Lower lobe of right lung (tissue), 2 donors: ENCODE results near the gene ARHGEF28. TPM values are rescaled to one million over a fixed set of nuclear protein-coding genes. Genes with fewer than 3 reads are reported as not detected.

Experiments
- ATAC-seq, 2 donors: fragments of 200-7000 bp; cut with Tn5 transposase; one replicate each; pipeline ENCODE4 v1.9.1; 2020 to 2022; ENCODE audit warnings: mild to moderate bottlenecking in 2 of 2, moderate library complexity in 2 of 2
- DNase-seq: peaks from one replicate; pipeline ENCODE4 v3.0.0-alpha.2; 2020
- H3K27ac ChIP-seq: fragments of 200-600 bp; one replicate; pipeline ENCODE4 v1.8.0; 2022
- H3K27me3 ChIP-seq: fragments of 200-600 bp; one replicate; pipeline ENCODE4 v1.8.0; 2022; ENCODE audit warnings: low read depth
- H3K36me3 ChIP-seq: fragments of 200-600 bp; one replicate; pipeline ENCODE4 v1.8.0; 2022; ENCODE audit warnings: mild to moderate bottlenecking
- H3K4me1 ChIP-seq: fragments of 200-600 bp; one replicate; pipeline ENCODE4 v1.8.0; 2022
- H3K4me3 ChIP-seq: fragments of 200-600 bp; one replicate; pipeline ENCODE4 v1.8.0; 2022; ENCODE audit warnings: mild to moderate bottlenecking
- H3K9me3 ChIP-seq: fragments of 200-600 bp; one replicate; pipeline ENCODE4 v1.8.0; 2022
- CTCF ChIP-seq: fragments of 200-600 bp; IDR thresholded peaks from one replicate; pipeline ENCODE4 v1.8.0; 2022; ENCODE audit warnings: antibody characterized with exemption, mild to moderate bottlenecking
- intact Hi-C: fragments of 100-400 bp; cut with DNase I; formaldehyde crosslinking; loops from one replicate; pipeline ENCODE4 v1.11.0; 2022
- total RNA-seq: library from RNA; stranded (reverse); fragmentation: NEBNext Ultra II Directional; extraction: Animal tissue kit (Norgen Biotek cat#: 25700); gene quantifications from one replicate; pipeline ENCODE4 v1.2.1, GENCODE V29; 2021
- donor health status: DM: no; HTN: yes; CAD: no; lungs with severe emphysema.

Gene ARHGEF28
- total RNA-seq, 1 donor from 2014 or later = 30.4 TPM

DNA sequence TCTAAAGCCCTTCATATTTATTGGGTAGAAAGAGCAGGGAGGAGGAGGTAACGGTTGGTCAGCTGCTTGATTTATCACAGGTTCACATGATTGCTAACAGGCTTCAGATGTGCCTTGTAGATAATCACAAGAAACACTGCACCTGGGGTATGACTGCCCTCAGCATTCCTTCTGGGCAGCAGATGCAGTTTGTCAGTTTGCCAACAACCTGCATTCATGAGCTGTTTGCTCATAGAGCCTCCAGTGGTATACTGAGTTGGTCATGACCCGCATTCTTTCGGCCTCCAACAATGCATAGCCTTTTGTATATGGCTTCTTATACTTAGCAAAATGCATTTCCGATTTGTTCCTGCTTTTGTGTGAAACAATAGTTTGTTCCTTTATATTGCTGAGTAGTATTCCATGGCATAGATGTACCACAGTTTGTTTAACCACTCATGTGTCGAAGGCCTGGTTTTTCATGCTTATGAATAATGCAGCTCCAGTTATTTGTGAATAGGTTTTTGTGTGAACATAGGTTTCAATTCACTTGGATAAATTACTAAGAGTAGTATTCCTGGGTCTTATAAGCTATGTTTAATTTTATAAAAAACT, 83.6 kb downstream of the ARHGEF28 start:
- Histone ChIP-seq H3K27me3 (no peaks in the 10 kb centered on the region), H3K4me3 (no peak overlapping the region), H3K4me1 (no peaks in the 10 kb centered on the region), H3K36me3 (no peaks in the 10 kb centered on the region), H3K9me3 (no peaks in the 10 kb centered on the region), H3K27ac (no peak overlapping the region)
- no peak for TF ChIP-seq CTCF
- DNase-seq (no peak), ATAC-seq (no peak)
- intact Hi-C loops = no loop called here

GRCh38 chr5:73716284-73716808, 90.3 kb downstream of the ARHGEF28 start:
- no peak for ATAC-seq
- H3K27me3 ChIP-seq = no peaks in the 10 kb centered on the region
- no peaks in the 10 kb centered on the region for H3K36me3 ChIP-seq
- TF ChIP-seq CTCF = no peak
- H3K4me3 ChIP-seq = no peak overlapping the region
- no peaks in the 10 kb centered on the region for H3K9me3 ChIP-seq
- no peaks in the 10 kb centered on the region for H3K4me1 ChIP-seq
- intact Hi-C loops = no loop called here
- DNase-seq = no peak
- H3K27ac ChIP-seq = no peak overlapping the region

GRCh38 chr5:73718762-73719161, 92.8 kb downstream of the ARHGEF28 start:
- ATAC-seq = peak in 1 of 2 donors; percentile 21
- intact Hi-C loops = no loop called here
- TF ChIP-seq CTCF = no peak

DNA sequence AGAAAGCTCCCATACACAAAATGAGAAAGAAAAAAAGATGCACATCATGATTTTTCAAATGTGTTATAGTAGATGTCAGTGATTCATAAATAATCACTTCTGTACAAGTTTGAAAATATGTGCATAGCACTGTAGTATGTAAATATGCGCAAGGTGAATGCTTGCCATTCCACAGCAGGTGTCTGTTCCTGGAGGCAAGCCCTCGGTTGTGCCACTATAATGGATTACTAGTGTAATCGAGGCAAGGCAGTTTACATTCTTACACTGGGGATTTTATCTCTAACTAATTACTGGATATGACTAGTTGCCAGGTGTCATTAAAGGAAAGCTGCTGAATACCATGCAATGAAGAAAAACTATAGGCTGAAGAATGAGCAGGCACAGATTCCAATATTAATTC, 93.6 kb downstream of the ARHGEF28 start:
- TF ChIP-seq CTCF = no peak
- intact Hi-C loops = no loop called here
- DNase-seq (no peak), ATAC-seq (no peak)
- H3K36me3 ChIP-seq = no peaks in the 10 kb centered on the region
- H3K4me3 ChIP-seq = no peak overlapping the region
- no peaks in the 10 kb centered on the region for H3K4me1 ChIP-seq
- no peak overlapping the region for H3K27ac ChIP-seq
- no peaks in the 10 kb centered on the region for H3K27me3 ChIP-seq
- no peaks in the 10 kb centered on the region for H3K9me3 ChIP-seq

More at GRCh38 chr5:73718762-73719161, 92.8 kb downstream of the ARHGEF28 start:
- Histone ChIP-seq H3K9me3 (no peaks in the 10 kb centered on the region), H3K4me1 (no peaks in the 10 kb centered on the region), H3K36me3 (no peaks in the 10 kb centered on the region), H3K27ac (no peak overlapping the region), H3K4me3 (no peak overlapping the region), H3K27me3 (no peaks in the 10 kb centered on the region)
- DNase-seq = no peak

DNA sequence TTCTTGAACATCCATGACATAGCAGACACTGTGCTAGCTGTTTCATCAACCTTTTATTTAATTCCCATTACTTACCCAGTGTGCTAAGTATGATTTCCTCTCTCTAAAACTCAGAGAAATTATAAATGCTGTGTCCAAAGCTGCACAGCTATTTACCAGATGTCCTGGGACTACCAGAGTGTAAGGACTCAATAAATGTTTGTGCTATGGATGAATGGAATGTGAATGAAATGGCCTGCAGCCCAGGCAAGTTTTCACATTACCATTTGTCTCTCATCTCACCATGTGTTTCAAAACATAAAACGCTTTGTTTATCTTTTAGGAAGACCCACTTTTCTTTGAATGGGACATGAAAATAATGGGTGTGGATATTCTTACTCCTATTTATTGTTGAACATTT, 96.2 kb downstream of the ARHGEF28 start:
- Histone ChIP-seq H3K27me3 (no peaks in the 10 kb centered on the region), H3K4me1 (no peaks in the 10 kb centered on the region), H3K4me3 (no peak overlapping the region), H3K9me3 (no peaks in the 10 kb centered on the region), H3K36me3 (no peaks in the 10 kb centered on the region), H3K27ac (no peak overlapping the region)
- intact Hi-C loops = no loop called here
- ATAC-seq = no peak
- no peak for TF ChIP-seq CTCF
- DNase-seq = no peak
